Measurements from ENCODE around the gene NUP88.
A peak's percentile ranks its signal among the peaks of the same experiment; 100 is the strongest.

Gene NUP88

DNA sequence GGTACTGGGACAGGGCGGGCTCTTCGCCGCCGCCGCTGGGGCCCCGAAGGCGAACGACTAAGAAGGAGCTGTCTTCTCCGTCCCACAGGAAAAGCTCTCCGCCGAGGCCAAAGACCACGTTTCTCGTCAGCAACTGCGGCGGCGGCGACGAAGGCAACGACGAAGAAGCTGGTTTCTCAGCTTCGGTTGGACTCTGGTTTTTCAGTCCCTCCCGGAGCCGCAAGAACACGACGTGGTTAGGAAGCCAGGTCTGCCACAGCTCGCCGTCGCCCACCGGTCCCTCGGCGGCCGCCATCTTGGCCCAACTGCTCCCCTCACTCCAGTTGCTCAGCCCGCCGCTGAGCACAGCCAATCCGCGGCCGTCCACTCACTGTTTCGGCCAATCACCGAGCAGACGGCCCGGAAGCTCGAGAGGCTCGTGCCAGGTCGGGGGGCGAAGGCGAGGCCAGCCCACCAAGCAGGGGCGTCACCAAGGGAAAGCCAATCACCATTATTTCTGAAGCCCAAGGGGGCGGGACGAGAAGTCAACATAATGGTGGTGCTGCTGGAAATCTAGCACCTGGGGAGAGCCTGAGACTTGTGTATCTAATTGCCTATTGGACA lies at the start of gene NUP88:
Gene NUP88 (minus strand): TSS at position 307 of the 603 bp plus-strand sequence. CDS start 12 bp downstream, at position 295.
- DNase-seq: peak; percentile 98
- Histone ChIP-seq H3K27me3 (replicated peaks; ENCODE audit: insufficient read depth, low read length) (no peaks in the 10 kb centered on the region), H3K79me2 (ENCODE audit: low read length) (peaks cover 71% of the 10 kb centered on the region), H3K4me2 (ENCODE audit: low read depth, low read length) (peak within 1 kb of the TSS; percentile 93), H3K27ac (ENCODE audit: low read length) (peak within 1 kb of the TSS; percentile 95), H3K36me3 (replicated peaks; ENCODE audit: insufficient read depth, low read length) (peaks cover 12% of the 10 kb centered on the region; the same call in 1 of the 2 replicates), H3K9me3 (replicated peaks; ENCODE audit: insufficient read depth, low read length) (no peaks in the 10 kb centered on the region), H4K20me1 (ENCODE audit: insufficient read depth, low read length) (peaks cover 5% of the 10 kb centered on the region), H3K9ac (ENCODE audit: low read length) (peak within 1 kb of the TSS; percentile 94), H3K9me2 (replicated peaks; ENCODE audit: insufficient read depth, low read length) (no peaks in the 10 kb centered on the region), H3K4me1 (ENCODE audit: low read length) (peaks cover 12% of the 10 kb centered on the region), H3K4me3 (ENCODE audit: low read length) (peak within 1 kb of the TSS; percentile 95), H3F3A (ENCODE audit: insufficient read depth, low read length) (peaks cover 13% of the 10 kb centered on the region; the same call in 1 of the 2 replicates), H2AFZ (ENCODE audit: low read length) (peak within 1 kb of the TSS; percentile 86)
- TF ChIP-seq, protein P1, sequence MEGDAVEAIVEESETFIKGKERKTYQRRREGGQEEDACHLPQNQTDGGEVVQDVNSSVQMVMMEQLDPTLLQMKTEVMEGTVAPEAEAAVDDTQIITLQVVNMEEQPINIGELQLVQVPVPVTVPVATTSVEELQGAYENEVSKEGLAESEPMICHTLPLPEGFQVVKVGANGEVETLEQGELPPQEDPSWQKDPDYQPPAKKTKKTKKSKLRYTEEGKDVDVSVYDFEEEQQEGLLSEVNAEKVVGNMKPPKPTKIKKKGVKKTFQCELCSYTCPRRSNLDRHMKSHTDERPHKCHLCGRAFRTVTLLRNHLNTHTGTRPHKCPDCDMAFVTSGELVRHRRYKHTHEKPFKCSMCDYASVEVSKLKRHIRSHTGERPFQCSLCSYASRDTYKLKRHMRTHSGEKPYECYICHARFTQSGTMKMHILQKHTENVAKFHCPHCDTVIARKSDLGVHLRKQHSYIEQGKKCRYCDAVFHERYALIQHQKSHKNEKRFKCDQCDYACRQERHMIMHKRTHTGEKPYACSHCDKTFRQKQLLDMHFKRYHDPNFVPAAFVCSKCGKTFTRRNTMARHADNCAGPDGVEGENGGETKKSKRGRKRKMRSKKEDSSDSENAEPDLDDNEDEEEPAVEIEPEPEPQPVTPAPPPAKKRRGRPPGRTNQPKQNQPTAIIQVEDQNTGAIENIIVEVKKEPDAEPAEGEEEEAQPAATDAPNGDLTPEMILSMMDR (IDR thresholded peaks at IDR 0.05; ENCODE audit: low read length): no peak
- TF ChIP-seq EZH2 (optimal IDR thresholded peaks at IDR 0.05; ENCODE audit: low read depth, low read length): no peak
- TF ChIP-seq EZH2phosphoT487 (IDR thresholded peaks at IDR 0.05; ENCODE audit: low read length): no peak

DNA sequence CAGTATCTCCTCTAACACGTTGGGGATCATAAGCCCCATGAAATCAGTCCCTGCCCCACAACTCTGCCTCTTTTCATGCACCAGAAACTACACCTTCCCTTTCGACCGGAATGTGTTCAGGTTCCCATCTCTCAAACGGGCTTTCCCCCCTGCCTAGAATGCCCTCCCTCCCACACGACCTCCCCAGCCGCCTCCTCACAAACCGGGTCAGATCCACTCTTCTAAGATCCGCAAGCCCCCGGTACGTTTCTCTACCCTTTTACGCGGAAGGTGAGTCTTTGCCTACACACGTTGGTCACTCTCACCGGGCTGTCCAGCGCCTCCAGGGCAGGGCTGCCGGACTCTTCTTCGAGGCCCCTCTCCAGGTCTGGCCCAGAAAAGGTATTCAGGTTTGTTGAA lies 48.6 kb upstream of the NUP88 start:
- Histone ChIP-seq H4K20me1 (ENCODE audit: insufficient read depth, low read length) (no peaks in the 10 kb centered on the region; the same call in 1 of the 2 replicates), H3K27ac (ENCODE audit: low read length) (peak overlapping the region; percentile 43; the same call in 1 of the 2 replicates)
- peak; percentile 10 for DNase-seq

DNA sequence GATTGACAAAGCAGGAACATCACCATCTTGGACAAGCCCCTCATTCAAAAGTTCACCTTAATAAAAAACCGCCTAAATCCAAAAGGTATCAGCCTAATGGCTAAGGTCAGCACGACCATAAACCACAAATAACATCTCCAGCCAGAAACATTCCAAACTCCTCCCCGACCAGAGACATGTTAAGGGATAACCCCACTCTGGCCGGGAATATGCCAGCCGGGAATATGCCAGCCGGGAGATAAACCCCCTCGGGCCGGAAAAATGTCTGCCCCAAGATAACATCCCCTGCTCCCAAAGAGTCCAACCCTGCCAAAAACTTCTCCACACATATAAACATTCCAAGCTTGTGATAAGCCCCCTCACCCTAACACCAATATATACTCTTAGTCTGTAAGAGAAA lies 48.0 kb upstream of the NUP88 start:
- Histone ChIP-seq H3K9ac (ENCODE audit: low read length) (peak overlapping the region; percentile 84; the same call in 1 of the 2 replicates), H3K4me1 (ENCODE audit: low read length) (peaks cover 8% of the 10 kb centered on the region; the same call in 1 of the 2 replicates), H3K27ac (ENCODE audit: low read length) (no peak overlapping the region), H3K4me3 (ENCODE audit: low read length) (peak overlapping the region; percentile 91), H3K4me2 (ENCODE audit: low read depth, low read length) (peak overlapping the region; percentile 82), H3K79me2 (ENCODE audit: low read length) (peaks cover 64% of the 10 kb centered on the region), H2AFZ (ENCODE audit: low read length) (peak overlapping the region; percentile 79), H4K20me1 (ENCODE audit: insufficient read depth, low read length) (no peaks in the 10 kb centered on the region; the same call in 1 of the 2 replicates), H3K9me3 (replicated peaks; ENCODE audit: insufficient read depth, low read length) (no peaks in the 10 kb centered on the region), H3F3A (ENCODE audit: insufficient read depth, low read length) (peaks cover 7% of the 10 kb centered on the region; the same call in 1 of the 2 replicates), H3K36me3 (replicated peaks; ENCODE audit: insufficient read depth, low read length) (no peaks in the 10 kb centered on the region), H3K9me2 (replicated peaks; ENCODE audit: insufficient read depth, low read length) (no peaks in the 10 kb centered on the region), H3K27me3 (replicated peaks; ENCODE audit: insufficient read depth, low read length) (no peaks in the 10 kb centered on the region)
- TF ChIP-seq EZH2phosphoT487 (IDR thresholded peaks at IDR 0.05; ENCODE audit: low read length) (no peak), EZH2 (optimal IDR thresholded peaks at IDR 0.05; ENCODE audit: low read depth, low read length) (no peak)
- TF ChIP-seq, protein P1 (IDR thresholded peaks at IDR 0.05; ENCODE audit: low read length): no peak
- no peak for DNase-seq

More for the DNA sequence above, 48.6 kb upstream of the NUP88 start:
- Histone ChIP-seq H3K9ac (ENCODE audit: low read length) (peak overlapping the region; percentile 84), H3K79me2 (ENCODE audit: low read length) (peaks cover 57% of the 10 kb centered on the region), H3K9me2 (replicated peaks; ENCODE audit: insufficient read depth, low read length) (no peaks in the 10 kb centered on the region), H3K9me3 (replicated peaks; ENCODE audit: insufficient read depth, low read length) (no peaks in the 10 kb centered on the region), H3K4me2 (ENCODE audit: low read depth, low read length) (peak overlapping the region; percentile 82), H3K27me3 (replicated peaks; ENCODE audit: insufficient read depth, low read length) (no peaks in the 10 kb centered on the region), H3K4me3 (ENCODE audit: low read length) (peak overlapping the region; percentile 91), H3K4me1 (ENCODE audit: low read length) (peaks cover 8% of the 10 kb centered on the region; the same call in 1 of the 2 replicates), H2AFZ (ENCODE audit: low read length) (peak overlapping the region; percentile 79), H3F3A (ENCODE audit: insufficient read depth, low read length) (peaks cover 7% of the 10 kb centered on the region; the same call in 1 of the 2 replicates), H3K36me3 (replicated peaks; ENCODE audit: insufficient read depth, low read length) (no peaks in the 10 kb centered on the region)
- no peak for TF ChIP-seq EZH2phosphoT487 (IDR thresholded peaks at IDR 0.05; ENCODE audit: low read length)
- TF ChIP-seq EZH2 (optimal IDR thresholded peaks at IDR 0.05; ENCODE audit: low read depth, low read length): no peak
- TF ChIP-seq, protein P1 (IDR thresholded peaks at IDR 0.05; ENCODE audit: low read length): no peak

All from MM.1S (cell line).